HG03039 (cell line): ENCODE measurements around the gene SH3GLB1.

ENCODE experiments used
- ATAC-seq: cut with Tn5 transposase; IDR thresholded peaks from one replicate; pipeline ENCODE4 v1.9.1; 2021; ENCODE audit warnings: mild to moderate bottlenecking, moderate library complexity; ENCODE audit not compliant: unreplicated experiment

SH3GLB1 gene

GRCh38 chr1:86773341-86774288 is 69.2 kb downstream of the SH3GLB1 start:
- peak; percentile 30 for ATAC-seq

DNA sequence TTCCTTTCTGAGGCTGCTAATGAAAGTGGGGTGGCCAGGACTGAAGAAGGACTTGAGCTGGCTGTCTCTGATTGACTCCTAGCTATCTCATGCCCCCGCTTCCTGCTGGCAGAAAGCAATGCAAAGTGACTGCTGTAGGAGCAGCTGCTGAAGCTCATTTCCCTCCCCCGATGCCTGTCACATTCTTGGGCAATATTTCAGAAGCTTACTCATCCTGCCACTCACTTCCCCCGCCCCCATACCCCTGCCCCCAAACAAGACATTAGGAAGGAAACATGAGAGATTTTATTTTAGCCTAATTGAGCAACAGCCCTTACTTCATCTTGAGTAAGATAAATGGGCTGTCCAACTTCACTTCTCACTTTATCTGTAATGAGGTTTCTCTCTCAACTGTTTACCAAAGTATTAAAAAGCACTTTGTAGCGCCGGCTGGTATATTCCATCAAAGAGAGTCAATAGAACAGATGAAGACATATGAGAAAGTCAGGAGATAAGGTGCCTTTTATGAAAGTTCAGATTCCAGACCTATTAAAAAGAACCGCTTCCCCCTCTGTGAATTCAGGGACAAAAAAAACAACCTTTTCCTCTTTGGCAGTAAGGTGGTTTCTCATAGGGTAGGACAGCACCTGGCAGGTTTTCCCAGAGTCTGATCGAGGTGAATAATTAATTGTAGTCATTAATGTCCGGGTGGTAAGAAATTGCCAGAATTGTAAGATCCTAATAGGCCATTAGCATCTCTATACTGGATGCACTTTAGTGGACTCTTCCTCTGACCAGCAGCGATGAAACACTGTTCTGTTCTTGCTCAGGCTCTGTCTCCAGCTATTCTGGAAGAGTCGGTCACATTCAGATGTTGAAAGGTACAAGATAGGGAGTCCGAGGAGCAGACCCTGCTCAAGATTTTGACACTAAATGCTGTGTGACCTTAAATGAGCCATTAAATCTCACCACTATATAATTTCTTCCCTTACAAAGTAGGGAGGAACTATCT is 70.2 kb downstream of the SH3GLB1 start:
- peak; percentile 91 for ATAC-seq

- ATAC-seq: no peak
Measured at GRCh38 chr1:86775395-86775794, 71.0 kb downstream of the SH3GLB1 start.

GRCh38 chr1:86776108-86776507 is 71.7 kb downstream of the SH3GLB1 start:
- no peak for ATAC-seq

DNA sequence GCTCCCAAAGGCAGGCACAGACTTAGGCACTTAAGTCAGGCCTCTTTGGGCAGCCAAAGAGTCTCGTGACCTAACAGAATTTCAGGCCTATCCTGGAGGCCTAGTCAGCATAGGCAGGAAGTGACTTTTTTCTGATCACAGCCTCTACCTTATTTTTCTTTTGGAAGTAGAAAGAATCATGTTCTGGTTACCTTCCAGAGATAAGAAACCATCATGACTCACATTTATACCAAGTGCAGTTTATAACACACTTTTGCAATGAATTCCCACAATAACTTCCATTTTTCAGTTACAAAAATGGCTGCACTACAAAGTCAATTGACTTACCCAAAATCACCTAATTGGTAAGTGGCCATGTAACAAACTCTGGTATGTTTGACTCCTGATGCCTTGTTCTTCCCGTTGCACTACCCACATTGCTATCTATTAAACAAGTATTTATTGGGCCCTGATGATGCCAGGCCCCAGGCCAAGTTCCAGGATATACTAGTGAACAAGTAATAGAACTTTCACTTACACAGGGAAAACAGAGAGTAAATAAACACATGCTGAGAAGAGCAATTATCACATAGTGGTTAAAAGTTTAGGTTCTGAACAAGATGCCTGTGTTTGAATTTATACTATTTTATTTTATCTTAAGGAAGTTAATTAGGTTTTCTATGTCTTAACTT is 74.3 kb downstream of the SH3GLB1 start:
- ATAC-seq: no peak

DNA sequence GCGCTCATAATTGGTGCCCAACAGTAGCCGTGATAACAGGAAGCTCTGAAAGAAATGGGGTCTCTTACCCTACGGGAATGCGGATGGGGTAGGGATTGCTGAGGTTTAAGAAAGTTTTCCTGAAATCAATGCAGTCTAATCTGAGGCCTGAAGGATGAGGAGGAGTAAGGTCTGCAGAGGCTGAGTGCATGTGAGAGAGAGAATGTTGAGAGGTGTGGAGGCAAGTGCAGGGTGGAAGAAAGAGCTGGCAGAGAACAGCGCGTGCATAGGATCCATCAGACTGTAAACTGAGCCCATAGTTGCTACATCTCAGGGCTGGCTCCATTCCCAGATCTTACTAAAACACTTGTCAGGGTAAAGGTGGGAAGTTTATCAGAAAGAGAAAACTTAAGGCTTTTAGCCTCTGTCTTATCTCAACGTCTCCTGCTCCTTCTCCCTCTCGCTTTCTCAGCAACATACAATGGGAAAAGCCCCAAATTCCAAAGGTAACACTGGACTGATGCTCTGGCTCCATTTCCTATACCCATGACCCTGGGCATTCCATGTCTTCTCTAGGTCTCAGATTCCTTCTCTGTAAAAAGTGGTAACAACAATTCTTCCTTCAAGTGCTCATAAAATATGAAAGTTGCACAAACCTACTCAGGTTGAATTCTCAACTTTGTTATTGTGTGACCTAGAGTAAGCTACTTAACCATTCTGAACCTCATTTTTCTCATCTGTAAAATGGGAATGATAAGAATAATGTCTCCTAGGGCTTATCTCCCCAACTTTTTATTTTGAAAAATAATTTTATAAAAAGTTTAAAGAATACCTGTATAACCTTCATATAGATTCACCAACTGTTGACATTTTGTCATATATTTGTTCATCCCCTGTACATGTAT is 75.2 kb downstream of the SH3GLB1 start:
- no peak for ATAC-seq

- no peak for ATAC-seq
Measured at GRCh38 chr1:86782482-86782881, 78.1 kb downstream of the SH3GLB1 start.

DNA sequence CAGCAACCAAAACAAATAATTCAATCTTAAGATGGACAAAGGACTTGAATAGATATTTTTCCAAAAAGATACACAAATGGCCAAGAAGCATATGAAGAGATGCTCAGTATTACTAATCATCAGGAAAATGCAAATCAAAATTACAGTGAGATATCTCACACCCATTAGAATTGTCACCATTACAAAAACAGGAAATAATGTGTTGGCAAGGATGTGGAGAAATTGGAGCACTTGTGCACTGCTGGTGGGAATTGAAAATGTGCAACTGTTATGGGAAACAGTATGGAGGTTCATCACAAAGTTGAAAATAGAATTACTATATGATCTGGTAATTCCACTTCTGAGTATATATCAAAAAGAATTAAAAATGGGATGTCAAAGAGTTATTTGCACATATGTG is 83.2 kb downstream of the SH3GLB1 start:
- no peak for ATAC-seq

DNA sequence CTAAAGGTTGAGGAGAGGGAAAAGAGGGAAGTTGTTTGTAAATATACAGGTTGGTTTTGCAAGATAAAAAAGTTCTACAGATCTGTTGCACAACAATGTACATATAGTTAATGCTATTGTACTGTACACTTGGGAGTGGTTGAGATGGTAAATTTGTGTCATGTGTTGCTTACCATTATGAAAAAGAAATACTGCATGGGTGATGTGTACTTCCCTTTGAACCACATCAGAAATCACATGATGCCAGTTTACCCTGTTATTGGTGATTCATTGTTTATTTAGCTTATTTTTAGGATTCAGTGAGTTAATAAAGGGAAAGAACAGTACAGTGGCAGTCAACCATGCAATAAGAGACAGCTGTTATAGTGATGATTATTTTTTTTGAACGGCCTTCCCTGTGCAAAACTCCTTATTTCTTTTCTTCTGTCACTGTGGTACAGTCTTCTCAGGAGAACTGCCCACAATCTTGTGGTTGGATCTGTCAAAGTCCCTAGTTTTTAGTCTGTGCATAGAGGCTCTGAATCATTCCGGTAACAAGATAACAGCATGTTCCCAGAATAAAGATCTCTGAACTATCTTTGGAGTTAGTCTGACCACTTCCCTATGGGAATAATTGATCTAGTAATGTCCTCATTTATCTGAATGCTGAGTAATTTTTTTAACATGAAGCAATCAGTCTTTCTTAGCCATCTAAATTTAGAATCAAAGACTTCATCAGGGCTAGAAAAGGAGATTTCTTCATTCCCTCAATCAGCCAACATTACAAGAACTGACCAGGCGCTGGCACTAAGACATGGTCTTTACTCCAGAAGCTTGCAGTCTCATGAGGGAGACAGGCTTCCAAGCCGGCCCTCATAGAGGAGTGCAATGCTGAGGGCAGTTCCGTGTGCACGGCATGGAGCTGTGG is 84.2 kb downstream of the SH3GLB1 start:
- no peak for ATAC-seq

- no peak for ATAC-seq
Measured at GRCh38 chr1:86795316-86795715, 90.9 kb downstream of the SH3GLB1 start.
